ENCODE data around the gene ITGB8.

ITGB8 gene

DNA sequence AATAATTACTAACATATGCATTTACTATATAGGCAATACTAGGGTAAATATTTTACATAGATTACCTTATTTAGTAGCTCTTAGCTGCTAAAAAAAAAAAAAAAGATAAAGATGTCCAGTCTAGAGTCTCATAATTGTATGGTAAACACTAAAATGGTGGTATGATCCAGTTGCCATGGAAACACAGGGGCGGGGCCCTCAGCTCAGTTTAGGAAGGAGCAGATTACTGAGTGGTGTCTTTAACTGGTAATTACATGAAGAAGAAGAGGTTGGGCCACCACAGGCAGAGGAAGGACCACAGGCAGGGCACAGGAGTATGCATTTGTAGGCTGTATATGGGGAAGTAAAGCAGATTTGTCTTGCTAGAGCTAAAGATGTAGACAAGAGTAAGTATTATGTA, 43.7 kb downstream of the ITGB8 start:
- H3K27ac ChIP-seq (ENCODE audit: low read length), result no peak overlapping the region
- H3K4me3 ChIP-seq (ENCODE audit: low read depth in 1 of 2, low read length in 2 of 2), result no peak overlapping the region
- H3K4me2 ChIP-seq (ENCODE audit: insufficient read depth, low read length), result no peak overlapping the region
- no peak for TF ChIP-seq EZH2 (IDR thresholded peaks at IDR 0.05; ENCODE audit: borderline replicate concordance, low read depth, low read length, severe bottlenecking)
- ATAC-seq (ENCODE audit: insufficient read depth, low read depth) (no peak), DNase-seq (no peak)
- no peak overlapping the region for H3K9ac ChIP-seq (ENCODE audit: low read depth, low read length)
- H2AFZ ChIP-seq (ENCODE audit: low read depth, low read length), result no peak overlapping the region
- H3K36me3 ChIP-seq (ENCODE audit: insufficient read depth, low read length), result no peaks in the 10 kb centered on the region
- H3K27me3 ChIP-seq (ENCODE audit: insufficient read depth, low read length, poor library complexity), result no peaks in the 10 kb centered on the region
- H3K9me3 ChIP-seq (ENCODE audit: insufficient read depth, low read length, severe bottlenecking), result no peaks in the 10 kb centered on the region
- H3K79me2 ChIP-seq (ENCODE audit: insufficient read depth, low read length), result no peaks in the 10 kb centered on the region
- no peaks in the 10 kb centered on the region for H4K20me1 ChIP-seq (ENCODE audit: insufficient read depth, low read length)
- H3K4me1 ChIP-seq (ENCODE audit: insufficient read depth, low read length), result no peaks in the 10 kb centered on the region

DNA sequence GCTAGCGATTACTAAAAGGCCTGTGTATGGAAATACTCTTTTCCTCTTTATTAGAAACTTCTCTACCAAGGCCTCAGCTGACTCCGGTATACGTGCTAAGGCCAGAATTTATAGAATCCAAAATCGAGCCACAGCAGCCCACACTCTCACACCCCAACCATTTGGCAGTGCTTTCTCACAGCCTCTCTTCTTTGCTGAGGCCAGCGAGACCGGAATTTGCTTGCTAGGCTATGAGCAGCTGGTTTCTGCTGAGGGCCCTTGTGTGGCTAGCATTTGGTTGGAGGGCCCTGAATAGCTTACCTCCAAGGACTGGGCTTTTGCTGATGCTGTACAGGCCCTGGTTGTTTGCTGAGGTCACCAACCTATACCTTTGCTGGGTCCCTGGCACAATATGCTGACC, 46.1 kb downstream of the ITGB8 start:
- Histone ChIP-seq H3K27ac (ENCODE audit: low read length) (no peak overlapping the region), H3K79me2 (ENCODE audit: insufficient read depth, low read length) (no peaks in the 10 kb centered on the region), H3K36me3 (ENCODE audit: insufficient read depth, low read length) (no peaks in the 10 kb centered on the region), H3K4me3 (ENCODE audit: low read depth in 1 of 2, low read length in 2 of 2) (no peak overlapping the region), H2AFZ (ENCODE audit: low read depth, low read length) (no peak overlapping the region), H3K9ac (ENCODE audit: low read depth, low read length) (no peak overlapping the region), H3K4me1 (ENCODE audit: insufficient read depth, low read length) (no peaks in the 10 kb centered on the region), H3K4me2 (ENCODE audit: insufficient read depth, low read length) (no peak overlapping the region), H3K9me3 (ENCODE audit: insufficient read depth, low read length, severe bottlenecking) (no peaks in the 10 kb centered on the region), H3K27me3 (ENCODE audit: insufficient read depth, low read length, poor library complexity) (no peaks in the 10 kb centered on the region), H4K20me1 (ENCODE audit: insufficient read depth, low read length) (no peaks in the 10 kb centered on the region)
- no peak for DNase-seq
- no peak for ATAC-seq (ENCODE audit: insufficient read depth, low read depth)
- TF ChIP-seq EZH2 (IDR thresholded peaks at IDR 0.05; ENCODE audit: borderline replicate concordance, low read depth, low read length, severe bottlenecking), result no peak
- TF ChIP-seq, protein P1, sequence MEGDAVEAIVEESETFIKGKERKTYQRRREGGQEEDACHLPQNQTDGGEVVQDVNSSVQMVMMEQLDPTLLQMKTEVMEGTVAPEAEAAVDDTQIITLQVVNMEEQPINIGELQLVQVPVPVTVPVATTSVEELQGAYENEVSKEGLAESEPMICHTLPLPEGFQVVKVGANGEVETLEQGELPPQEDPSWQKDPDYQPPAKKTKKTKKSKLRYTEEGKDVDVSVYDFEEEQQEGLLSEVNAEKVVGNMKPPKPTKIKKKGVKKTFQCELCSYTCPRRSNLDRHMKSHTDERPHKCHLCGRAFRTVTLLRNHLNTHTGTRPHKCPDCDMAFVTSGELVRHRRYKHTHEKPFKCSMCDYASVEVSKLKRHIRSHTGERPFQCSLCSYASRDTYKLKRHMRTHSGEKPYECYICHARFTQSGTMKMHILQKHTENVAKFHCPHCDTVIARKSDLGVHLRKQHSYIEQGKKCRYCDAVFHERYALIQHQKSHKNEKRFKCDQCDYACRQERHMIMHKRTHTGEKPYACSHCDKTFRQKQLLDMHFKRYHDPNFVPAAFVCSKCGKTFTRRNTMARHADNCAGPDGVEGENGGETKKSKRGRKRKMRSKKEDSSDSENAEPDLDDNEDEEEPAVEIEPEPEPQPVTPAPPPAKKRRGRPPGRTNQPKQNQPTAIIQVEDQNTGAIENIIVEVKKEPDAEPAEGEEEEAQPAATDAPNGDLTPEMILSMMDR (IDR thresholded peaks at IDR 0.05; ENCODE audit: borderline replicate concordance, extremely low read depth, low read length, poor library complexity, severe bottlenecking), result no peak

DNA sequence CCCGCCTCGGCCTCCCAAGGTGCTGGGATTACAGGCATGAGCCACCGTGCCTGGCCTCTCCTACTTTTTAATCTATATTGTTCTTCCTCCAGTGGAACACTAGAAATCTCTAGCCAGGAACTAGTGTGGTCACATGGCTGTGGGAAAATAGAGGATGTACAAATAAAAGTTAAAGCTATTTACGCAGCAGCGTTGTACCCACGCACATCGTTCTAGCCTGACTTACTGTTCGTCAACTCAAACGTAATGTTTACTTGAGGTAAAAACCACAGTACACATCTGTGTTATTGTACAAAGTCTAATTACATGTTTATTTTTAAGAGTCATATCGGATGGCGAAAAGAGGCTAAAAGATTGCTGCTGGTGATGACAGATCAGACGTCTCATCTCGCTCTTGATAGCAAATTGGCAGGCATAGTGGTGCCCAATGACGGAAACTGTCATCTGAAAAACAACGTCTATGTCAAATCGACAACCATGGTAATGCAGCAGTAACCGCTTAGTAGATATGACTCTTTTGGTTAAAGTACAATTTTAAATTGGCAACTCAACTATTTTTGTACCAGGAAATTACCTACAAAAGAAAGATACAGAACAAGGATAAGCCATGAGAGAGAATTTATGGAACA, 50.8 kb downstream of the ITGB8 start:
- no peaks in the 10 kb centered on the region for H3K27me3 ChIP-seq (ENCODE audit: insufficient read depth, low read length, poor library complexity)
- no peaks in the 10 kb centered on the region for H4K20me1 ChIP-seq (ENCODE audit: insufficient read depth, low read length)
- DNase-seq, result no peak
- no peak overlapping the region for H3K9ac ChIP-seq (ENCODE audit: low read depth, low read length)
- TF ChIP-seq EZH2 (IDR thresholded peaks at IDR 0.05; ENCODE audit: borderline replicate concordance, low read depth, low read length, severe bottlenecking), result no peak
- TF ChIP-seq, protein P1 (IDR thresholded peaks at IDR 0.05; ENCODE audit: borderline replicate concordance, extremely low read depth, low read length, poor library complexity, severe bottlenecking), result no peak
- no peak overlapping the region for H3K4me3 ChIP-seq (ENCODE audit: low read depth in 1 of 2, low read length in 2 of 2)
- no peaks in the 10 kb centered on the region for H3K4me1 ChIP-seq (ENCODE audit: insufficient read depth, low read length)
- no peaks in the 10 kb centered on the region for H3K9me3 ChIP-seq (ENCODE audit: insufficient read depth, low read length, severe bottlenecking)
- H3K4me2 ChIP-seq (ENCODE audit: insufficient read depth, low read length), result no peak overlapping the region
- ATAC-seq (ENCODE audit: insufficient read depth, low read depth), result no peak
- H3K79me2 ChIP-seq (ENCODE audit: insufficient read depth, low read length), result no peaks in the 10 kb centered on the region
- no peaks in the 10 kb centered on the region for H3K36me3 ChIP-seq (ENCODE audit: insufficient read depth, low read length)
- H2AFZ ChIP-seq (ENCODE audit: low read depth, low read length), result no peak overlapping the region
- no peak overlapping the region for H3K27ac ChIP-seq (ENCODE audit: low read length)

DNA sequence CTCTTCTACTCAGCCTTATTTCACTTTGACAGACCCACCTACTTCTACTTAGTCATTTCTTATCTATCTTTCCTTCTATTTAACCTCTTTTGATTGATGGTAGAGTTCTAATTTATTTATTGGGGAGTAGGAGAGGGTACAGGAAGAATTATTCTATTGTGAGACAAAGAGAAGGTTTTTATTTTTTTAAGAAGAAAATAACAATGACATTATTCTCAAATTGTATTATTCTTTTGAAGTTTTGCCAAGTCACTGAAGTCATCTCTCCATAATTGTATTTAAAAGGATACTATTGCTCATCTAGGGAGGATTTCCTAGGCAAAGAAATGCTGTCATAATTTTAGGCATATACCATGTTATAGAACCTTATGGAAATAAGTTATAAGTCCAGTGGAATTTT, 52.7 kb downstream of the ITGB8 start:
- ATAC-seq (ENCODE audit: insufficient read depth, low read depth) (no peak), DNase-seq (no peak)
- Histone ChIP-seq H3K36me3 (ENCODE audit: insufficient read depth, low read length) (no peaks in the 10 kb centered on the region), H4K20me1 (ENCODE audit: insufficient read depth, low read length) (no peaks in the 10 kb centered on the region), H3K9me3 (ENCODE audit: insufficient read depth, low read length, severe bottlenecking) (no peaks in the 10 kb centered on the region), H2AFZ (ENCODE audit: low read depth, low read length) (no peak overlapping the region), H3K4me3 (ENCODE audit: low read depth in 1 of 2, low read length in 2 of 2) (no peak overlapping the region), H3K4me2 (ENCODE audit: insufficient read depth, low read length) (no peak overlapping the region), H3K27ac (ENCODE audit: low read length) (no peak overlapping the region), H3K27me3 (ENCODE audit: insufficient read depth, low read length, poor library complexity) (no peaks in the 10 kb centered on the region), H3K79me2 (ENCODE audit: insufficient read depth, low read length) (no peaks in the 10 kb centered on the region), H3K4me1 (ENCODE audit: insufficient read depth, low read length) (no peaks in the 10 kb centered on the region), H3K9ac (ENCODE audit: low read depth, low read length) (no peak overlapping the region)
- TF ChIP-seq, protein P1 (IDR thresholded peaks at IDR 0.05; ENCODE audit: borderline replicate concordance, extremely low read depth, low read length, poor library complexity, severe bottlenecking), result no peak
- TF ChIP-seq EZH2 (IDR thresholded peaks at IDR 0.05; ENCODE audit: borderline replicate concordance, low read depth, low read length, severe bottlenecking), result no peak

Data from DND-41 (cell line).